Ovary (tissue), 3 donors: ENCODE measurements around the gene SLC5A11.

Experiments used
- CTCF ChIP-seq, 3 donors: fragments of 450-650 bp in 2 of 3; fragments of 200-600 bp in 1 of 3; IDR thresholded peaks; one replicate each; pipeline versions ENCODE4 v1.5.1 to v1.8.0; 2016 to 2022; ENCODE audit warnings: antibody characterized with exemption in 3 of 3, mild to moderate bottlenecking in 1 of 3
- POLR2A ChIP-seq: fragments of 450-650 bp; IDR thresholded peaks from one replicate; pipeline ENCODE4 v1.6.1; 2017; ENCODE audit warnings: antibody characterized with exemption, mild to moderate bottlenecking, moderate library complexity
- donor health status: DM: no; HTN: no; CAD: no.

- TF ChIP-seq CTCF (IDR thresholded peaks at IDR 0.05) (no peak), POLR2A (no peak)
Observed at GRCh38 chr16:24836836-24837235, 8.9 kb upstream of the SLC5A11 start.
